Neutrophil (primary cell): Measurements from ENCODE around the gene ADAMTSL5.

Source experiments
- H3K27ac ChIP-seq: fragments of 200-600 bp; sonication (generic); 2 replicates; pipeline ENCODE4 v1.5.1; 2016; ENCODE audit warnings: mild to moderate bottlenecking, moderate library complexity
- H3K27me3 ChIP-seq: fragments of 200-600 bp; sonication (generic); 2 replicates; pipeline ENCODE4 v1.6.0; 2016; ENCODE audit warnings: mild to moderate bottlenecking
- H3K36me3 ChIP-seq: fragments of 200-600 bp; sonication (generic); 2 replicates; pipeline ENCODE4 v1.5.1; 2017
- H3K4me1 ChIP-seq, 2 experiments: fragments of 200-600 bp in 1 of 2; sonication (generic) in 1 of 2; 1 replicate in 1 of 2; 2 replicates in 1 of 2; pipeline versions ENCODE4 v1.5.1 to v1.6.1; 2013 to 2016; ENCODE audit warnings: low read depth in 1 of 2, low read length in 1 of 2, mild to moderate bottlenecking in 1 of 2, moderate library complexity in 1 of 2; ENCODE audit not compliant: control insufficient read depth in 1 of 2, insufficient read depth in 1 of 2
- H3K4me3 ChIP-seq, 2 experiments: fragments of 200-600 bp in 1 of 2; sonication (generic) in 1 of 2; 1 replicate in 1 of 2; 2 replicates in 1 of 2; pipeline ENCODE4 v1.5.1; 2013 to 2016; ENCODE audit warnings: low read depth in 1 of 2, low read length in 1 of 2, mild to moderate bottlenecking in 1 of 2, moderate library complexity in 1 of 2
- H3K9me3 ChIP-seq: fragments of 200-600 bp; sonication (generic); 2 replicates; pipeline ENCODE4 v1.5.1; 2016
- TF ChIP-seq, protein P1 (sequence below): fragments of 200-600 bp; sonication (generic); IDR thresholded peaks from 2 replicates; pipeline ENCODE4 v1.5.1; 2016; ENCODE audit warnings: antibody characterized with exemption

Gene ADAMTSL5

DNA sequence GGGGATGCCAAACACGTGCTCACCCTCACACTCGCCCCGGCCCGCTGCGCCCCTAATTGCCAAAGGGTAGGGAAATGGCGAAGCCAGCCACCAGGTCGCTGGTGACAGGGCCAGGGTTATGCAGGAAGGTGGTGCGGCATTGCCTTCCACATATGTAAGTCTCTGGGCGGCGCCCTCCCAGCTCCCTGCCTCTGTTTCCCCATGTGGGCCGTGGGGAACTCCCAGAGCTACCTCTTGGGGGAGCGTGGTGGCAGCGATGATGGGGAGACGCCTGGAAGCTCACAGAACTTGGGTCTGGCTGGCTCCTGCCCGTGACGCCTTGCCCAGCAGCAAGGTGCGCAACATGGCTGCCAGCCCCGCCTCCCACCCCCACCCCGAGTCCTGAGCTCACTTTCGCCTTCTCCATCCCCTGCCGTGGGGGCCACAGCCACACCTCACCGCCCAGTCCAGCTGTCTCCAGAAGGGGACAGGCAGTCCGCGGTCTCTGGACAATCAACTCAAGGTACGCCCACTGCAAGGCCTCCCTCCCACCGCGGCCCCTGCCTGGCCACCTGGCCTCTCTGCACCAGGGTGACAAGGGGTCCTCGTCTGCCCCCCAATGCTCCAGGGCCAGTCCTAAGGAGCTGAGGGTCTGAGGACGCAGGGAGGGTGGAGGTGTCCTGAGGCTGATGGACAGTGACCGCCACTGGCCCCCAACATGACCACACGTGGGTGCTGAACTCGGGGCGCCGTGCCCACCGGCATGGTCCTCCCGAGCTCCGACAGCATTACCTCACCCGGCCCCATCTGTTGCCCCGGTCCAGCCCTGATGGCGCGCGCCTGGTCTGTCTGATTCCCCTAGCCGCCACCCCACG, 40.4 kb downstream of the ADAMTSL5 start:
- H3K27ac ChIP-seq = no peak overlapping the region
- H3K4me1 ChIP-seq = peaks cover 19 to 39% of the 10 kb centered on the region in 2 experiments
- peaks cover 66% of the 10 kb centered on the region for H3K27me3 ChIP-seq
- peaks cover 32% of the 10 kb centered on the region for H3K36me3 ChIP-seq
- no peak overlapping the region for H3K4me3 ChIP-seq
- no peaks in the 10 kb centered on the region for H3K9me3 ChIP-seq
- TF ChIP-seq, protein P1, sequence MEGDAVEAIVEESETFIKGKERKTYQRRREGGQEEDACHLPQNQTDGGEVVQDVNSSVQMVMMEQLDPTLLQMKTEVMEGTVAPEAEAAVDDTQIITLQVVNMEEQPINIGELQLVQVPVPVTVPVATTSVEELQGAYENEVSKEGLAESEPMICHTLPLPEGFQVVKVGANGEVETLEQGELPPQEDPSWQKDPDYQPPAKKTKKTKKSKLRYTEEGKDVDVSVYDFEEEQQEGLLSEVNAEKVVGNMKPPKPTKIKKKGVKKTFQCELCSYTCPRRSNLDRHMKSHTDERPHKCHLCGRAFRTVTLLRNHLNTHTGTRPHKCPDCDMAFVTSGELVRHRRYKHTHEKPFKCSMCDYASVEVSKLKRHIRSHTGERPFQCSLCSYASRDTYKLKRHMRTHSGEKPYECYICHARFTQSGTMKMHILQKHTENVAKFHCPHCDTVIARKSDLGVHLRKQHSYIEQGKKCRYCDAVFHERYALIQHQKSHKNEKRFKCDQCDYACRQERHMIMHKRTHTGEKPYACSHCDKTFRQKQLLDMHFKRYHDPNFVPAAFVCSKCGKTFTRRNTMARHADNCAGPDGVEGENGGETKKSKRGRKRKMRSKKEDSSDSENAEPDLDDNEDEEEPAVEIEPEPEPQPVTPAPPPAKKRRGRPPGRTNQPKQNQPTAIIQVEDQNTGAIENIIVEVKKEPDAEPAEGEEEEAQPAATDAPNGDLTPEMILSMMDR = no peak

- H3K4me3 ChIP-seq = no peak overlapping the region
- H3K4me1 ChIP-seq = peaks cover 19 to 42% of the 10 kb centered on the region in 2 experiments
- peaks cover 74% of the 10 kb centered on the region for H3K27me3 ChIP-seq
- TF ChIP-seq, protein P1 = no peak
- no peak overlapping the region for H3K27ac ChIP-seq
- no peaks in the 10 kb centered on the region for H3K9me3 ChIP-seq
- H3K36me3 ChIP-seq = peaks cover 26% of the 10 kb centered on the region
These were observed 41.2 kb downstream of the ADAMTSL5 start for GRCh38 chr19:1471515-1472160.

GRCh38 chr19:1471010-1471514, 41.8 kb downstream of the ADAMTSL5 start:
- no peak overlapping the region for H3K27ac ChIP-seq
- H3K36me3 ChIP-seq = peaks cover 20% of the 10 kb centered on the region
- H3K4me3 ChIP-seq = peak overlapping the region; percentile 25 to 44
- TF ChIP-seq, protein P1 = no peak
- peaks cover 19 to 42% of the 10 kb centered on the region in 2 experiments for H3K4me1 ChIP-seq
- H3K27me3 ChIP-seq = peaks cover 80% of the 10 kb centered on the region
- no peaks in the 10 kb centered on the region for H3K9me3 ChIP-seq

GRCh38 chr19:1470305-1471009, 42.4 kb downstream of the ADAMTSL5 start:
- TF ChIP-seq, protein P1 = no peak
- peaks cover 19 to 44% of the 10 kb centered on the region in 2 experiments for H3K4me1 ChIP-seq
- H3K27me3 ChIP-seq = peaks cover 86% of the 10 kb centered on the region
- no peaks in the 10 kb centered on the region for H3K9me3 ChIP-seq
- peak overlapping the region; percentile 25 to 44 for H3K4me3 ChIP-seq
- no peak overlapping the region for H3K27ac ChIP-seq
- peaks cover 14% of the 10 kb centered on the region for H3K36me3 ChIP-seq

DNA sequence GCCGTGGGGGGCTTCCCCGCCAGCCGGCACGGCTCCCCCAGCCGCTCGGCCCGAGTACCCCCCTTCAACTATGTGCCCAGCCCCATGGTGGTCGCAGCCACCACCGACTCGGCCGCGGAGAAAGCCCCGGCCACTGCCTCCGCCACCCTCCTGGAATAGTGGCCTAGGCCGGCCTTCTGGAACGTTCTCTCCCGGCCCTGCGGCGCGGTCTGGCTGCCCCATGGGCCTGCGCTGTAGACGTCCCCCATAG, 42.8 kb downstream of the ADAMTSL5 start:
- Histone ChIP-seq H3K36me3 (peaks cover 9% of the 10 kb centered on the region), H3K27ac (no peak overlapping the region), H3K27me3 (peaks cover 91% of the 10 kb centered on the region), H3K9me3 (no peaks in the 10 kb centered on the region), H3K4me3 (peak overlapping the region in 1 of 2 experiments; percentile 44), H3K4me1 (peaks cover 19 to 45% of the 10 kb centered on the region in 2 experiments)
- TF ChIP-seq, protein P1 = no peak
